Endothelial cell of umbilical vein (primary cell): ENCODE results near the gene RPS18. TPM values are rescaled to one million over a fixed set of nuclear protein-coding genes. Genes with fewer than 3 reads are reported as not detected.
"Not testable (repeated sequence)": the region's sequence is repeated elsewhere in the genome, so short reads cannot be mapped to it uniquely, and the experiment has no call there.

Experiments
- BruUV-seq: library from RNA; stranded (reverse); fragments of 400-500 nt; replicated peaks from 2 replicates; lab custom pipeline; 2021; lab: Mats Ljungman, UMichigan
- CTCF ChIA-PET: fragments of 300-600, 350-600 bp; sonication (Branson Sonifier 250); formaldehyde crosslinking; loops from one replicate; lab custom pipeline; 2021; ENCODE audit warnings: antibody characterized with exemption, inconsistent platforms; lab: Charles Lee
- POLR2A ChIA-PET: fragments of 300-600, 350-600 bp; sonication (Branson Sonifier 250); formaldehyde crosslinking; loops from one replicate; lab custom pipeline; 2021; ENCODE audit warnings: antibody characterized with exemption, inconsistent platforms; lab: Charles Lee
- DNase-seq: peaks from one replicate; pipeline ENCODE4 v3.0.0-alpha.2; 2011; ENCODE audit warnings: low read depth, low spot score
- FAIRE-seq: peaks from 2 replicates; lab custom pipeline; 2011; peaks lifted over from hg19 to GRCh38; lab: Jason Lieb, UNC
- H2AFZ ChIP-seq: 2 replicates; pipeline ENCODE4 v1.6.0; 2012; ENCODE audit warnings: low read depth, low read length, control low read depth, inconsistent platforms
- H3K27ac ChIP-seq: 2 replicates; pipeline ENCODE4 v1.5.1; 2011; ENCODE audit warnings: low read depth, mild to moderate bottlenecking, control low read depth, low read length, moderate library complexity; ENCODE audit not compliant: insufficient read depth
- H3K27me3 ChIP-seq, 2 experiments: 2 replicates each; pipeline versions ENCODE4 v1.6.0 to v1.6.1; 2011; ENCODE audit warnings: low read length in 2 of 2, mixed read lengths in 1 of 2; ENCODE audit not compliant: control insufficient read depth in 2 of 2, insufficient read depth in 2 of 2
- H3K36me3 ChIP-seq, 2 experiments: 2 replicates in 1 of 2; 3 replicates in 1 of 2; pipeline ENCODE4 v1.5.1; 2011; ENCODE audit warnings: low read length in 2 of 2, mild to moderate bottlenecking in 1 of 2, moderate library complexity in 1 of 2; ENCODE audit not compliant: control insufficient read depth in 2 of 2, insufficient read depth in 2 of 2; ENCODE audit errors: extremely low read depth in 1 of 2
- H3K4me1 ChIP-seq: 3 replicates; pipeline ENCODE4 v1.5.1; 2011; ENCODE audit warnings: mild to moderate bottlenecking, low read length; ENCODE audit not compliant: control insufficient read depth, insufficient read depth; ENCODE audit errors: extremely low read depth
- H3K4me2 ChIP-seq: 2 replicates; pipeline ENCODE4 v1.6.1; 2011; ENCODE audit warnings: low read length, control low read depth, mixed read lengths; ENCODE audit not compliant: insufficient read depth
- H3K4me3 ChIP-seq, 3 experiments: fragments of 200-600 bp in 1 of 3; sonication (generic), shearing (Covaris generic) in 1 of 3; replicated peaks in 1 of 3; 2 replicates each; pipeline ENCODE4 v1.5.1; 2011 to 2016; ENCODE audit warnings: control low read depth in 3 of 3, low read length in 3 of 3, mild to moderate bottlenecking in 2 of 3, inconsistent platforms in 1 of 3, low read depth in 1 of 3, moderate library complexity in 1 of 3; ENCODE audit not compliant: insufficient read depth in 1 of 3
- H3K79me2 ChIP-seq: 2 replicates; pipeline ENCODE4 v1.6.0; 2012; ENCODE audit warnings: low read length, inconsistent platforms; ENCODE audit not compliant: control insufficient read depth, insufficient read depth
- H3K9ac ChIP-seq: replicated peaks from 2 replicates; pipeline ENCODE3; 2011; ENCODE audit warnings: low read length, control low read depth; ENCODE audit not compliant: insufficient read depth; ENCODE audit errors: extremely low read depth
- H3K9me1 ChIP-seq: replicated peaks from 3 replicates; pipeline ENCODE4 v1.6.0; 2011; ENCODE audit warnings: mild to moderate bottlenecking, low read length; ENCODE audit not compliant: control insufficient read depth, insufficient read depth; ENCODE audit errors: extremely low read depth
- H3K9me3 ChIP-seq: replicated peaks from 2 replicates; pipeline ENCODE4 v1.5.1; 2012; ENCODE audit warnings: low read length, inconsistent platforms; ENCODE audit not compliant: control insufficient read depth, insufficient read depth
- H4K20me1 ChIP-seq: replicated peaks from 2 replicates; pipeline ENCODE3; 2011; ENCODE audit warnings: mild to moderate bottlenecking, low read length; ENCODE audit not compliant: control insufficient read depth, insufficient read depth; ENCODE audit errors: extremely low read depth
- CTCF ChIP-seq, 2 donors: IDR thresholded peaks; 1 replicate in 1 of 2; 2 replicates in 1 of 2; pipeline ENCODE4 v1.5.1; 2011; ENCODE audit warnings: low read length in 2 of 2, mild to moderate bottlenecking in 2 of 2, moderate library complexity in 2 of 2, control low read depth in 1 of 2, inconsistent platforms in 1 of 2, low read depth in 1 of 2; ENCODE audit not compliant: insufficient read depth in 1 of 2; ENCODE audit errors: extremely low read depth in 1 of 2
- JUN ChIP-seq: IDR thresholded peaks from 2 replicates; pipeline ENCODE4 v1.6.1; 2011; ENCODE audit warnings: borderline replicate concordance, low read depth; ENCODE audit not compliant: insufficient read length, insufficient read depth
- MYC ChIP-seq: IDR thresholded peaks from one replicate; pipeline ENCODE4 v1.6.1; 2011; ENCODE audit warnings: mild to moderate bottlenecking, low read depth, low read length
- POLR2AphosphoS5 ChIP-seq: IDR thresholded peaks from 2 replicates; pipeline ENCODE4 v1.6.1; 2012; ENCODE audit warnings: low read depth, mild to moderate bottlenecking, control low read depth, low read length, moderate library complexity; ENCODE audit not compliant: insufficient read depth
- dilution Hi-C: fragments of 300-500 bp; cut with MboI; formaldehyde crosslinking; loops from one replicate; pipeline ENCODE4 v1.15.0; 2019; ENCODE audit warnings: low sequenced_read_pairs; ENCODE audit not compliant: extremely low pct_ligation_motif_present
- intact Hi-C: fragments of 100-400 bp; cut with micrococcal nuclease; formaldehyde crosslinking; loops from one replicate; pipeline ENCODE4 v1.10.0; 2022
- polyA plus RNA-seq, 4 experiments: library from polyadenylated mRNA; depleted of rRNA in 3 of 4; stranded (reverse) in 3 of 4; unstranded in 1 of 4; fragments of >200 nt; gene quantifications; 2 replicates each; pipeline versions ENCODE4 v1.2.1 to v1.2.3, GENCODE V29; 2011 to 2012; ENCODE audit warnings: missing spikeins in 1 of 4
- total RNA-seq: library from RNA; stranded (reverse); gene quantifications from 2 replicates; pipeline ENCODE4 v1.2.3, GENCODE V29; 2021
- TF ChIP-seq, protein P1 (sequence below): IDR thresholded peaks from 2 replicates; pipeline ENCODE4 v1.6.1; 2011; ENCODE audit not compliant: insufficient read depth, insufficient read length

Gene RPS18
- total and polyA plus RNA-seq, 2 donors (not counting 3 experiments of a cell fraction or from before 2014, with no cell fraction given) = 2,336 to 5,541 TPM

- dilution Hi-C loops = no loop called here
- Histone ChIP-seq H3K4me1 (peaks cover 48% of the 10 kb centered on the region), H3K27ac (no peak overlapping the region), H3K9me3 (no peaks in the 10 kb centered on the region), H3K9ac (no peak overlapping the region), H4K20me1 (peaks cover 5% of the 10 kb centered on the region), H3K9me1 (no peaks in the 10 kb centered on the region), H3K27me3 (no peaks in the 10 kb centered on the region), H2AFZ (no peak overlapping the region), H3K79me2 (peaks cover 48% of the 10 kb centered on the region), H3K36me3 (peaks cover 8 to 23% of the 10 kb centered on the region in 2 experiments), H3K4me2 (peak overlapping the region; percentile 97), H3K4me3 (peak overlapping the region; percentile 2 to 86 (median 83))
- ChIA-PET CTCF (no interaction called here), POLR2A (no interaction called here)
- FAIRE-seq (no peak), DNase-seq (no peak)
- BruUV-seq = no TSS peak
- intact Hi-C loops = loop anchor here (2.0 to 5.0 kb wide), 2 partner anchors 73 to 153 kb away; partner anchors contain the start of genes RXRB and SLC39A7
- TF ChIP-seq POLR2AphosphoS5 (no peak), MYC (no peak), CTCF (IDR thresholded peaks at IDR 0.05; ENCODE audit: extremely low read depth in 1 of 2, insufficient read depth in 1 of 2, low read depth in 1 of 2, low read length in 2 of 2) (no peak), JUN (no peak)
- TF ChIP-seq, protein P1, sequence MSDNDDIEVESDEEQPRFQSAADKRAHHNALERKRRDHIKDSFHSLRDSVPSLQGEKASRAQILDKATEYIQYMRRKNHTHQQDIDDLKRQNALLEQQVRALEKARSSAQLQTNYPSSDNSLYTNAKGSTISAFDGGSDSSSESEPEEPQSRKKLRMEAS = no peak
Observed at GRCh38 chr6:33273924-33274902, 2.3 kb downstream of the RPS18 start.

GRCh38 chr6:33275795-33276580, 4.1 kb downstream of the RPS18 start:
- H3K4me1 ChIP-seq = peaks cover 45% of the 10 kb centered on the region
- H3K9ac ChIP-seq, dilution Hi-C loops, H2AFZ ChIP-seq, DNase-seq, H4K20me1 ChIP-seq, H3K9me3 ChIP-seq, H3K9me1 ChIP-seq, H3K27me3 ChIP-seq, BruUV-seq, H3K27ac ChIP-seq, FAIRE-seq: not testable (repeated sequence)
- intact Hi-C loops = loop anchor here (2.0 kb wide), 1 partner anchor 37 kb away; no protein-coding TSS in a partner anchor
- peaks cover 43% of the 10 kb centered on the region for H3K79me2 ChIP-seq
- ChIA-PET CTCF (interaction anchor here (4.0 kb wide), 1 partner anchor 23 kb away, joined by 39 read pairs; the partner anchor contains the start of gene RGL2), POLR2A (interaction anchor here (0.6 kb wide), 1 partner anchor 35 kb away, joined by 5 read pairs; no protein-coding TSS in a partner anchor)
- peak overlapping the region; percentile 97 for H3K4me2 ChIP-seq
- H3K36me3 ChIP-seq = peaks cover 8 to 35% of the 10 kb centered on the region in 2 experiments
- H3K4me3 ChIP-seq = peak overlapping the region in 1 of 3 experiments; percentile 26
